Left lung (tissue), 10 donors: ENCODE results near the gene HDAC1. TPM values are rescaled to one million over a fixed set of nuclear protein-coding genes. Genes with fewer than 3 reads are reported as not detected.

Experiments
- ATAC-seq: fragments of 200-7000 bp; cut with Tn5 transposase; one replicate; pipeline ENCODE4 v1.9.1; 2020; ENCODE audit warnings: moderate library complexity
- DNase-seq, 4 donors: peaks; one replicate each; pipeline ENCODE4 v3.0.0-alpha.2; 2013 to 2020
- H3K27ac ChIP-seq, 2 donors: fragments of 200-600 bp; sonication (generic) in 1 of 2; one replicate each; pipeline versions ENCODE4 v1.5.0 to v1.8.0; 2020 to 2021
- H3K27me3 ChIP-seq, 2 donors: fragments of 200-600 bp; sonication (generic) in 1 of 2; one replicate each; pipeline versions ENCODE4 v1.5.0 to v1.8.0; 2020 to 2021
- H3K36me3 ChIP-seq, 2 donors: fragments of 200-600 bp; sonication (generic) in 1 of 2; one replicate each; pipeline versions ENCODE4 v1.5.0 to v1.8.0; 2020 to 2021
- H3K4me1 ChIP-seq, 2 donors: fragments of 200-600 bp; one replicate each; pipeline ENCODE4 v1.8.0; 2021
- H3K4me3 ChIP-seq, 2 donors: fragments of 200-600 bp; sonication (generic) in 1 of 2; one replicate each; pipeline versions ENCODE4 v1.5.0 to v1.8.0; 2020 to 2021; ENCODE audit warnings: mild to moderate bottlenecking in 1 of 2
- H3K9me3 ChIP-seq, 2 donors: fragments of 200-600 bp; sonication (generic) in 1 of 2; one replicate each; pipeline versions ENCODE4 v1.5.0 to v1.8.0; 2020 to 2021
- CTCF ChIP-seq, 2 donors: fragments of 200-600 bp; sonication (generic) in 1 of 2; IDR thresholded peaks; one replicate each; pipeline versions ENCODE4 v1.5.0 to v1.8.0; 2021; ENCODE audit warnings: antibody characterized with exemption in 2 of 2
- intact Hi-C, 2 donors: fragments of 100-400 bp; cut with DNase I; formaldehyde crosslinking; loops; one replicate each; pipeline versions ENCODE4 v1.11.2 to v1.14.2; 2022
- polyA plus RNA-seq, 6 donors: library from polyadenylated mRNA; unstranded; fragments of 120-200 nt; gene quantifications; one replicate each; pipeline ENCODE4 v1.2.1, GENCODE V29; 2013; ENCODE audit not compliant: insufficient read length in 6 of 6
- total RNA-seq, 2 donors: library from RNA; stranded (reverse); fragmentation: NEBNext Ultra II Directional; extraction: Animal tissue kit (Norgen Biotek cat#: 25700); gene quantifications; one replicate each; pipeline ENCODE4 v1.2.1, GENCODE V29; 2021
- donor health status: DM: no; HTN: yes; CAD: no.
- donor health status: DM: no; HTN: no; CAD: no.

The HDAC1 gene
- total and polyA plus RNA-seq, 8 donors: 61.8 to 193 (median 163) TPM

GRCh38 chr1:32337855-32338636 is 46.2 kb downstream of the HDAC1 start:
- H3K27me3 ChIP-seq: peaks cover 0 to 23% of the 10 kb centered on the region in 2 donors
- peak overlapping the region in 1 of 2 donors; percentile 84 for H3K27ac ChIP-seq
- peaks cover 15 to 77% of the 10 kb centered on the region in 2 donors for H3K4me1 ChIP-seq
- ATAC-seq (peak; percentile 11), DNase-seq (peak in 2 of 4 donors; percentile 62 to 89)
- H3K36me3 ChIP-seq: peaks cover 0 to 8% of the 10 kb centered on the region in 2 donors
- no peaks in the 10 kb centered on the region for H3K9me3 ChIP-seq
- intact Hi-C loops: no loop called here
- H3K4me3 ChIP-seq: no peak overlapping the region
- no peak for TF ChIP-seq CTCF (IDR thresholded peaks at IDR 0.05)

GRCh38 chr1:32338637-32339145 is 46.8 kb downstream of the HDAC1 start:
- H3K9me3 ChIP-seq: no peaks in the 10 kb centered on the region
- H3K27me3 ChIP-seq: peaks cover 0 to 23% of the 10 kb centered on the region in 2 donors
- no peak for TF ChIP-seq CTCF (IDR thresholded peaks at IDR 0.05)
- H3K4me3 ChIP-seq: no peak overlapping the region
- peaks cover 15 to 77% of the 10 kb centered on the region in 2 donors for H3K4me1 ChIP-seq
- DNase-seq (no peak), ATAC-seq (no peak)
- peak overlapping the region in 1 of 2 donors; percentile 84 for H3K27ac ChIP-seq
- peaks cover 0 to 2% of the 10 kb centered on the region in 2 donors for H3K36me3 ChIP-seq
- intact Hi-C loops: no loop called here

GRCh38 chr1:32339363-32339978 is 47.6 kb downstream of the HDAC1 start:
- ATAC-seq: peak; percentile 23
- H3K4me3 ChIP-seq: no peak overlapping the region

GRCh38 chr1:32341186-32341757 is 49.4 kb downstream of the HDAC1 start:
- peaks cover 15 to 72% of the 10 kb centered on the region in 2 donors for H3K4me1 ChIP-seq
- H3K36me3 ChIP-seq: no peaks in the 10 kb centered on the region
- intact Hi-C loops: no loop called here
- DNase-seq (no peak), ATAC-seq (no peak)
- H3K27ac ChIP-seq: no peak overlapping the region
- peaks cover 0 to 3% of the 10 kb centered on the region in 2 donors for H3K27me3 ChIP-seq
- no peak overlapping the region for H3K4me3 ChIP-seq
- no peak for TF ChIP-seq CTCF (IDR thresholded peaks at IDR 0.05)
- no peaks in the 10 kb centered on the region for H3K9me3 ChIP-seq

More at GRCh38 chr1:32339363-32339978, 47.6 kb downstream of the HDAC1 start:
- H3K27me3 ChIP-seq: peaks cover 0 to 21% of the 10 kb centered on the region in 2 donors
- no peaks in the 10 kb centered on the region for H3K9me3 ChIP-seq
- peak overlapping the region in 1 of 2 donors; percentile 51 for H3K27ac ChIP-seq
- no peak for DNase-seq
- peaks cover 15 to 72% of the 10 kb centered on the region in 2 donors for H3K4me1 ChIP-seq
- intact Hi-C loops: no loop called here
- TF ChIP-seq CTCF (IDR thresholded peaks at IDR 0.05): no peak
- H3K36me3 ChIP-seq: no peaks in the 10 kb centered on the region

GRCh38 chr1:32341971-32342370 is 50.1 kb downstream of the HDAC1 start:
- peaks cover 8 to 65% of the 10 kb centered on the region in 2 donors for H3K4me1 ChIP-seq
- intact Hi-C loops: no loop called here
- no peaks in the 10 kb centered on the region for H3K36me3 ChIP-seq
- no peak overlapping the region for H3K27ac ChIP-seq
- no peak overlapping the region for H3K4me3 ChIP-seq
- DNase-seq (no peak), ATAC-seq (peak; percentile 6)
- no peaks in the 10 kb centered on the region for H3K27me3 ChIP-seq
- no peaks in the 10 kb centered on the region for H3K9me3 ChIP-seq
- TF ChIP-seq CTCF (IDR thresholded peaks at IDR 0.05): no peak
